Dermis blood vessel endothelial cell (primary cell): ENCODE results near the gene COASY. TPM values are rescaled to one million over a fixed set of nuclear protein-coding genes. Genes with fewer than 3 reads are reported as not detected.
"Not testable (repeated sequence)": the region's sequence is repeated elsewhere in the genome, so short reads cannot be mapped to it uniquely, and the experiment has no call there.

Experiments
- DNase-seq: peaks from one replicate; pipeline ENCODE4 v3.0.0; 2010
- total RNA-seq: library from RNA; depleted of rRNA; stranded (reverse); fragments of >200 nt; gene quantifications from 2 replicates; pipeline ENCODE4 v1.2.3, GENCODE V29; 2014

The COASY gene
- total RNA-seq, 1 donor from 2014 or later = 9.5 TPM

DNA sequence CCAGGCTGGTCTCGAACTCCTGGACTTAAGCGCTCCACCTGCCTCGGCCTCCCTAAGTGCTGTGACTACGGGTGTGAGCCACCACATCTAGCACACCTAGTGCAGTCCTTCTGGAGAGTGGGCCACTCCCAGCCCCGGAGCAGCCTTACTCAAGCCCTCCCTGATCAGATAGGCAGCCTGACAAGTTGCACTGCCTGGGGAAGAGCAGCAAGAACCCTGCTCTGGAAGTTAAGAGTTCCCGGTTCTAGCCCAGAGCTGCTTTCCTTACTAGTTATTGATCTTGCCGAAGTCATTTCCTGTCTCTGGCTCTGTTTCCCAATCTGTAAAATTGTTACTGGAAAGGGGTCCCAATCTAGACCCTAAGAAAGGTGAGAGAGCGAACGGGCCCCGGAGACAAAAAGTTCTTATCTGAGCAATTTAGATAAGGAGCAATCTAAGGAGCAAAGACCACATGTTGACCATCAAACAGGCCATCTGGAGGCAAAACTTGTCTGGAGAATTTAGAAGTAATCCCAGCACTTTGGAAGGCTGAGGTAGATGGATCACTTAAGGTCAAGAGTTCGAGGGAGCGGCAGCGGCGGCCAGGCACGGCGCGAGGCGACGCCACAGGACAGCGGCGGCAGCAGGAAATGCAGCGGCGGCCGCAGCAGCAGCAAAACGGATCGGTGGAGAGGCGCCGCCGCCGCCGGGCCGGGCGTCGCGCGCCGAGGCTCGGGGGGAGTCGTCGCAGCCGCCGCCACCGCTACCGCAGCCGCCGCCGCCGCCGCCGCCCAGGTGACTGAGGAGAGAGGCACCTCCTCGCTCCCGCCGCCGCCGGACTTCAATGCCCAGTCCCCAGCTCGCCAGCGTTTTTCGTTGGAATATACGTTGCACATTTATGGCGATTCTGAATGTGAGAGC is 30.2 kb upstream of the COASY start:
- peak; percentile 61 for DNase-seq

- no peak for DNase-seq
Observed at GRCh38 chr17:42535155-42536047, 26.5 kb upstream of the COASY start.

DNA sequence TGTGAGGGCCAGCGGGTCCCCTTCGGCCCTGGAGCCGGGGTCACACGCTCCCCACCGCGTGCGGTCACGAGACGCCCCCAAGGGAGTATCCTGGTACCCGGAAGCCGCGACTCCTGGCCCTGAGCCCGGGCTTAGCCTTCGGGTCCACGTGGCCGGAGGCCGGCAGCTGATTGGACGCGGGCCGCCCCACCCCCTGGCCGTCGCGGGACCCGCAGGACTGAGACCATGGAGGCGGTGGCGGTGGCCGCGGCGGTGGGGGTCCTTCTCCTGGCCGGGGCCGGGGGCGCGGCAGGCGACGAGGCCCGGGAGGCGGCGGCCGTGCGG is 25.9 kb upstream of the COASY start, which contains the start of gene NAGLU:
NAGLU (plus strand) TSS at position 194 of the 324 bp plus-strand sequence; CDS start at position 226, 32 bp downstream.
- peak; percentile 91 for DNase-seq

- peak; percentile 74 for DNase-seq
Observed at GRCh38 chr17:42536372-42537155, 25.4 kb upstream of the COASY start.

DNA sequence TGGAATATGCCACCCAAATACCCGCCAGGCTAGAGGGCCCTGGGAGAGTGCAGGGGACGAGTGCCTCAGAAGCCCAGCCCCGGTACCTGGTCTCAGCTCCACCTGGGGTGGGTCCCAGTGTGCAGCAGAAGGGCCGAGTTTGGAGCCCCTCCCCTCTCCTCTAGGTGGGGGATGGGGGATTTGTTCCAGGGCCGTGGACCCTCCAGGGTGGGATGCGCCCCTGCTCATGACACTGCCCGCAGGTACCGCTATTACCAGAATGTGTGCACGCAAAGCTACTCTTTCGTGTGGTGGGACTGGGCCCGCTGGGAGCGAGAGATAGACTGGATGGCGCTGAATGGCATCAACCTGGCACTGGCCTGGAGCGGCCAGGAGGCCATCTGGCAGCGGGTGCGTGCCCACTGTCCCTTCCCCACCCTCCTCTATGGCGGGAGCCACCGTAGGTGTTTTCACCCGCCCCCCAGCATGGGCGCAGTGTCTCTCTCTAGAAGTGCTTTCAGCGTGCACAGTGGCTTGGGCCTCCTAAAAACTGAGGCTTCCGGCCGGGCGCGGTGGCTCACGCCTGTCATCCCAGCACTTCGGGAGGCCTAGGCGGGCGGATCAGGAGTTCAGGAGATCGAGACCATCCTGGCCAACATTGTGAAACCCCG is 24.7 kb upstream of the COASY start:
- DNase-seq = no peak

- DNase-seq = no peak
Observed at GRCh38 chr17:42537826-42538451, 24.0 kb upstream of the COASY start.

DNA sequence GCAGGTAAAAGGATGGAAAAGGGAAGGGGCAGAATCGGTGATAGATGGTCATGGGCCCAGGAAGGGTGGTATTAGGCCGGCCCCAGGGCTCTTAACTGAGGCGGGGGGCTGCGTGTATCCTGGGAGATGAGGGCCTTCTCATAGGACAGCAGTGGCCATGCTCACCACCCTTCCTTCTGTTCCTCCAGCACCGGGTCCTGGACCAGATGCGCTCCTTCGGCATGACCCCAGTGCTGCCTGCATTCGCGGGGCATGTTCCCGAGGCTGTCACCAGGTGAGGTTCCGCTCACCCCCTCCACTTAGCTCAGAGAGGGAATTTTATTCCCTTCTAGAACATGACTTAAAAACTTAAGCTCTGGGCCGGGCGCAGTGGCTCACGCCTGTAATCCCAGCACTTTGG is 23.5 kb upstream of the COASY start:
- no peak for DNase-seq

DNA sequence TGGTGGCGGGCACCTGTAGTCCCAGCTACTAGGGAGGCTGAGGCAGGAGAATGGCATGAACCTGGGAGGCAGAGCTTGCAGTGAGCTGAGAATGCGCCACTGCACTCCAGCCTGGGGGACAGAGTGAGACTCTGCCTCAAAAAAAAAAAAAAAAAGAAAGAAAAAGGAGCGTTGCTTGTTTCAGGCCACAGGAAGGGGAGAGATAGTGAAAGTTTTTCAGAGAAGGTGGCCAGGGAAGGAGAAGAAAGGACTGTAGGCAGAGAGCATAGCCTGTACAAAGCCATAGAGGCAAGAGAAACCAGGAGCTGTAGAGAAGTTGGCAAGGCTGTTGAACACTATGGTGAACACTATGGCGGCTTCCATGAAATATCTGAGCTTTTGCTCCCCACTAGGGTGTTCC is 21.4 kb upstream of the COASY start:
- not testable (repeated sequence) for DNase-seq

DNA sequence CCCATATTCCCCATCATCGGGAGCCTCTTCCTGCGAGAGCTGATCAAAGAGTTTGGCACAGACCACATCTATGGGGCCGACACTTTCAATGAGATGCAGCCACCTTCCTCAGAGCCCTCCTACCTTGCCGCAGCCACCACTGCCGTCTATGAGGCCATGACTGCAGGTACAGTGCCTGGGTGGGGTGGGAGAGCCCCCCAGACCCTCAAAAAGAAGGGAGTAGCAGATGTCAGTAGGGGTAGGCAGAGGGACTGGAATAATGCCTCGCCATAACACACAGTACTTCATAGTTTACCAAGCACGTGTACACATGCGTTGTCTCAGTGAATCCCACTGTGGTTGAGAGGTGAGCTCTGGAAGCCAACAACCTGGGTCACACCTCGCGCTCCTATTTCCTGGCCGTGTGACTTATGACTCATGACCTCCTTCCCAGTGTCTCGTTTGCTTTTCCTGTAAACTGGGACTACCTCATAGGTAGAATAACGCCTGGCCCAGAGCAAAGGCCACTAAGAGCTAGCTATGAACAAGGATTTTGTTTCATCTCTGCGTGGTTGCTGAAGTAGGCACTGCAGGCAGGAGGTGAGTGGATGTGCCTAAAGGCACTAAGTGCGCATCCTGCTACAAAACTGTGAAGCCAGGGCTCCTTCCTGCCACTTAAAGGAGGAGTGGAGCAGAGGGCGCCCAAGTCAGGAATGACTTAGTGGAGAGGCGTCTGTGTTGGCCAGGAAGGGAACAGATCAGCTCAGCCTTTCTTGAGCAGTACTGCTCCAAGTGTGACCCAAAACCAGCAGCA is 20.7 kb upstream of the COASY start:
- DNase-seq = peak; percentile 48

- DNase-seq = no peak
Observed at GRCh38 chr17:42543190-42544079, 18.5 kb upstream of the COASY start.

DNA sequence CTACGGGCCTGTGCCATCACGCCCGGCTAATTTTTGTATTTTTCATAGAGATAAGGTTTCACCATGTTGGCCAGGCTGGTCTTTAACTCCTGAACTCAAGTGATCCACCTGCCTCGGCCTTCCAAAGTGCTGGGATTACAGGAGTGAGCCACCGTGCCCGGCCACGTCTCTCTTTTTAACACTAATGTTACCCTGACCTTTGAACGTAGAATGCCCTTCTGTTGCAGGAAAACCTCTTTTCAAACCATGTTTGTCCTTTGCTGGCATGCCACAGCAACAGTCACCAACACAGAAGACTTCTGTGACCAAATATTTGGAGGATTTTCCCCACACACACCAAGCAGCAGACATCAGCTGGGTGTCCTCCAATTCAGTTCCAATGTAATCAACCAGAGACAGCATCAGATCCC is 17.1 kb upstream of the COASY start:
- no peak for DNase-seq

GRCh38 chr17:42545755-42546505 is 16.0 kb upstream of the COASY start:
- not testable (repeated sequence) for DNase-seq

GRCh38 chr17:42547001-42547461 is 14.9 kb upstream of the COASY start:
- no peak for DNase-seq

- no peak for DNase-seq
Observed at GRCh38 chr17:42547698-42548069, 14.3 kb upstream of the COASY start.

DNA sequence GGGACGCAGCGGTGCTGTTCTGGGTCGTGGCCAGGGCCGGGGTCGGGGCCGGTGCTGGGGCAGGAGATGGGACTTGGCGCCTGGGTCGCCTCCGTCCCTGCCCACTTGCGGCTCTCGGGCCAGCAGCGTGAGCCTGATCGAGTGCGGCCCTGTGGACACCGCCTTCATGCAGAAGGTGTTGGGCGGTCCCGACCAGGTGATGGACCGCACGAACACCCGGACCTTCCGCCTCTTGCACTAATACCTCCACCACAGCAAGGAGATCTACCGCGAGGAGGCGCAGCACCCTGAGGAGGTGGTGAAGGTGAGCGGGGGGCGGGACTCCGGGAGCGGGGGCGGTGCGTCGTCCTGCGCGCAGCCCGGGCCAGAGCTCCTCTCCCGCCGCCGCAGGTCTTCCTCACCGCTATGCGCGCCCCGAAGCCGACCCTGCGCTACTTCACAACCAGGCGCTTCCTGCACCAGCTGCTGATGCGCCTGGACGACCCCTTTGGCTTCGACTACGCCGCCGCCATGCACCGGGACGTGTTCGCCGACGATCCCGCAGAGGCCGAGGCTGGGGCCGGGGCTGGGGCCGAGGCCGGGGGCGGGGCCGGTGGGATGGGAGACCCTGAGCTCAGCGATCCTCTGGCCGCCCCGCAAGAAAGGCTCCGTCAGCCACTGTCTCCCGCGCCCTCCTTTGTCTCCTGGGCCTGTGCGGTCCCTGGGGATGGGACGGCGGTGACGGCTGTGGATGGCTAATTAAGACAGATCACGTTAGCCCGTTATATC is 13.7 kb upstream of the COASY start:
- peak; percentile 76 for DNase-seq

DNA sequence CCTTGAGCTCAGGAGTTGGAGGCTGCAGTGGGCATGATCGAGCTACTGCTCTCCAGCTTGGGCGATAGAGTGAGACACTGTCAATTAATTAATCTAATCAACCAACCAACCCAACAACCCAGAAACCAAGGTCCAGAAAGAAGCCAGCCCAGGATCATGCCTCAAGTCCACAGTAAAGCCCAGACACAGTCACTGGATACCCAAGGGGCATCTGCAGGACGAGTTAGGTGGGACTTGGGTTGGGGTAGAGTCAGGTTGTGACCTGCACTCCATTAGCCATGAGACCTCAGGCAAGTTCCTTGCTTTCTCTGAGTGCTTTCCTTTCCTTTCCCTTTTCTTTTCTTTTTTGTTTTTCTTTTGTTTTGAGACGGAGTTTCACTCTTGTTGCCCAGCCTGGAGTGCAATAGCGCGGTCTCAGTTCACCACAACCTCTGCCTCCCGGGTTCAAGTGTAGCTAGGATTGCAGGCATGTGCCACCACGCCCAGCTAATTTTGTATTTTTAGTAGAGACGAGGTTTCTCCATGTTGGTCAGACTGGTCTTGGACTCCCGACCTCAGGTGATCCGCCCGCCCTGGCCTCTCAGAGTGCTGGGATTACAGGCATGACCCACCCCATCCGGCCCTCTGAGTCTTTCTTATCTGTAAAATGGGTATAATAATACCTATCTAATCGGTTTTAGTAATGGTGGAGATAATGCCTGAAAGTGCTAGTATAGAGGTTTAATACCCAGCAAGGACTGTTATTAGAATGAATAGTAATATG is 12.8 kb upstream of the COASY start:
- DNase-seq = no peak

- DNase-seq = not testable (repeated sequence)
Observed at GRCh38 chr17:42552736-42553135, 9.2 kb upstream of the COASY start, which contains the start of gene HSD17B1. TSS of gene HSD17B1 (plus strand) at chr17:42552923. CDS start at chr17:42552934, 11 bp downstream.
